ENCODE results near the gene TOP2A. TPM values are rescaled to one million over a fixed set of nuclear protein-coding genes. Genes with fewer than 3 reads are reported as not detected.

Gene TOP2A
- total RNA-seq, 4 donors from 2014 or later, result 8.1 to 45.2 (median 22.2) TPM

- TF ChIP-seq POLR2AphosphoS5 (IDR thresholded peaks at IDR 0.05) (no peak), EP300 (IDR thresholded peaks at IDR 0.05) (no peak), CTCF (IDR thresholded peaks at IDR 0.05) (no peak), POLR2A (IDR thresholded peaks at IDR 0.05) (no peak)
- peaks cover 8% of the 10 kb centered on the region for H3K36me3 ChIP-seq
- H3K4me1 ChIP-seq, result peaks cover 87% of the 10 kb centered on the region
- H3K27ac ChIP-seq, result peak overlapping the region; percentile 74
- H3K27me3 ChIP-seq, result no peaks in the 10 kb centered on the region
- H3K9me3 ChIP-seq, result no peaks in the 10 kb centered on the region
- H3K4me3 ChIP-seq, result peak overlapping the region; percentile 71
- no peak for DNase-seq (ENCODE audit: low spot score in 2 of 2)
- WGBS, result 38% methylated on average over 7 of the region's 8 CpGs
Measured at GRCh38 chr17:40448213-40448638, 30.5 kb upstream of the TOP2A start.

- Histone ChIP-seq H3K4me3 (peak overlapping the region; percentile 71), H3K4me1 (peaks cover 90% of the 10 kb centered on the region)
- WGBS, result 56% methylated on average over 4 of the region's 4 CpGs
Measured at GRCh38 chr17:40447806-40448205, 30.1 kb upstream of the TOP2A start.

GRCh38 chr17:40447148-40447644 is 29.5 kb upstream of the TOP2A start:
- DNase-seq (ENCODE audit: low spot score in 2 of 2), result no peak
- WGBS, result 43% methylated on average over 8 of the region's 8 CpGs
- Histone ChIP-seq H3K4me1 (peaks cover 90% of the 10 kb centered on the region), H3K27ac (peak overlapping the region; percentile 74), H3K36me3 (no peaks in the 10 kb centered on the region), H3K27me3 (no peaks in the 10 kb centered on the region), H3K9me3 (no peaks in the 10 kb centered on the region), H3K4me3 (peak overlapping the region; percentile 71)
- TF ChIP-seq CTCF (IDR thresholded peaks at IDR 0.05) (no peak), POLR2AphosphoS5 (IDR thresholded peaks at IDR 0.05) (no peak), EP300 (IDR thresholded peaks at IDR 0.05) (no peak), POLR2A (IDR thresholded peaks at IDR 0.05) (no peak)

More at GRCh38 chr17:40447806-40448205, 30.1 kb upstream of the TOP2A start:
- Histone ChIP-seq H3K27ac (peak overlapping the region; percentile 74), H3K9me3 (no peaks in the 10 kb centered on the region), H3K27me3 (no peaks in the 10 kb centered on the region), H3K36me3 (peaks cover 4% of the 10 kb centered on the region)
- DNase-seq (ENCODE audit: low spot score in 2 of 2), result no peak
- TF ChIP-seq POLR2A (IDR thresholded peaks at IDR 0.05) (no peak), CTCF (IDR thresholded peaks at IDR 0.05) (no peak), EP300 (IDR thresholded peaks at IDR 0.05) (no peak), POLR2AphosphoS5 (IDR thresholded peaks at IDR 0.05) (no peak)

GRCh38 chr17:40445751-40446468 is 28.2 kb upstream of the TOP2A start:
- Histone ChIP-seq H3K4me3 (peak overlapping the region; percentile 71), H3K27ac (peak overlapping the region; percentile 93), H3K36me3 (no peaks in the 10 kb centered on the region), H3K9me3 (no peaks in the 10 kb centered on the region), H3K4me1 (peaks cover 86% of the 10 kb centered on the region), H3K27me3 (no peaks in the 10 kb centered on the region)
- DNase-seq (ENCODE audit: low spot score in 2 of 2), result no peak
- TF ChIP-seq EP300 (IDR thresholded peaks at IDR 0.05), result no peak
- TF ChIP-seq POLR2A (IDR thresholded peaks at IDR 0.05), result no peak
- no peak for TF ChIP-seq POLR2AphosphoS5 (IDR thresholded peaks at IDR 0.05)
- no peak for TF ChIP-seq CTCF (IDR thresholded peaks at IDR 0.05)
- 54% methylated on average over 11 of the region's 11 CpGs for WGBS
